Tibial nerve (tissue), 4 donors: Measurements from ENCODE around the gene ALK. TPM values are rescaled to one million over a fixed set of nuclear protein-coding genes. Genes with fewer than 3 reads are reported as not detected.

Source experiments
- DNase-seq, 2 donors: peaks; one replicate each; pipeline ENCODE4 v3.0.0-alpha.2; 2019; ENCODE audit warnings: low spot score in 2 of 2
- H3K27ac ChIP-seq, 4 donors: fragments of 200-600 bp; sonication (generic) in 3 of 4; one replicate each; pipeline ENCODE4 v1.5.1; 2017 to 2019; ENCODE audit warnings: mild to moderate bottlenecking in 1 of 4
- H3K27me3 ChIP-seq, 2 donors: fragments of 200-600 bp; sonication (generic) in 1 of 2; one replicate each; pipeline versions ENCODE4 v1.5.1 to v1.6.0; 2017 to 2019
- H3K36me3 ChIP-seq, 3 donors: fragments of 200-600 bp; sonication (generic); one replicate each; pipeline ENCODE4 v1.5.1; 2018 to 2019
- H3K4me1 ChIP-seq, 4 donors: fragments of 200-600 bp; sonication (generic) in 3 of 4; one replicate each; pipeline ENCODE4 v1.5.1; 2017 to 2019
- H3K4me3 ChIP-seq, 4 donors: fragments of 200-600 bp; sonication (generic) in 3 of 4; one replicate each; pipeline ENCODE4 v1.5.1; 2017 to 2019; ENCODE audit warnings: mild to moderate bottlenecking in 1 of 4, moderate library complexity in 1 of 4
- H3K9me3 ChIP-seq, 4 donors: fragments of 200-600 bp; sonication (generic) in 3 of 4; one replicate each; pipeline ENCODE4 v1.5.1; 2017 to 2019
- CTCF ChIP-seq, 5 experiments: fragments of 200-600 bp in 3 of 5; fragments of 450-650 bp in 2 of 5; sonication (generic) in 3 of 5; IDR thresholded peaks; one replicate each; pipeline ENCODE4 v1.5.1; 2016 to 2019; ENCODE audit warnings: antibody characterized with exemption in 5 of 5, mild to moderate bottlenecking in 3 of 5, moderate library complexity in 2 of 5
- EP300 ChIP-seq, 2 donors: sonication (generic); formaldehyde crosslinking; IDR thresholded peaks; one replicate each; pipeline ENCODE4 v1.6.1; 2017; ENCODE audit warnings: antibody characterized with exemption in 2 of 2, mild to moderate bottlenecking in 1 of 2
- POLR2A ChIP-seq, 2 donors: fragments of 450-650 bp; IDR thresholded peaks; one replicate each; pipeline ENCODE4 v1.6.1; 2017; ENCODE audit warnings: antibody characterized with exemption in 2 of 2, mild to moderate bottlenecking in 2 of 2, moderate library complexity in 2 of 2
- WGBS, 2 donors: methylation state at CpG; one replicate each; pipeline ENCODE4 v1.1.5; 2018; 5-methylcytosine and 5-hydroxymethylcytosine counted together
- total RNA-seq, 4 donors: library from RNA; depleted of rRNA; stranded (reverse); fragments of >200 nt; gene quantifications; one replicate each; pipeline ENCODE4 v1.1.0, GENCODE V29; 2016

Gene ALK
- total RNA-seq, 4 donors from 2014 or later = 0.39 to 4.8 (median 0.66) TPM

- Histone ChIP-seq H3K4me3 (no peak overlapping the region), H3K27me3 (no peaks in the 10 kb centered on the region), H3K27ac (no peak overlapping the region), H3K36me3 (no peaks in the 10 kb centered on the region), H3K9me3 (no peaks in the 10 kb centered on the region), H3K4me1 (no peaks in the 10 kb centered on the region)
- no peak for DNase-seq
- no peak for TF ChIP-seq CTCF (IDR thresholded peaks at IDR 0.05)
- no peak for TF ChIP-seq POLR2A (IDR thresholded peaks at IDR 0.05)
- no peak for TF ChIP-seq EP300 (IDR thresholded peaks at IDR 0.05)
- WGBS, 2 donors = 76 to 83% methylated on average over 2 of the region's 2 CpGs
Observed at GRCh38 chr2:29562896-29563295, 358.5 kb downstream of the ALK start.

- no peak for TF ChIP-seq EP300 (IDR thresholded peaks at IDR 0.05)
- no peak for TF ChIP-seq POLR2A (IDR thresholded peaks at IDR 0.05)
- no peak for TF ChIP-seq CTCF (IDR thresholded peaks at IDR 0.05)
- Histone ChIP-seq H3K27me3 (no peaks in the 10 kb centered on the region), H3K36me3 (no peaks in the 10 kb centered on the region), H3K4me3 (no peak overlapping the region), H3K4me1 (no peaks in the 10 kb centered on the region), H3K9me3 (no peaks in the 10 kb centered on the region), H3K27ac (no peak overlapping the region)
- no peak for DNase-seq
Observed at GRCh38 chr2:29562319-29562718, 359.1 kb downstream of the ALK start.

- TF ChIP-seq EP300 (IDR thresholded peaks at IDR 0.05) = no peak
- no peak for TF ChIP-seq CTCF (IDR thresholded peaks at IDR 0.05)
- TF ChIP-seq POLR2A (IDR thresholded peaks at IDR 0.05) = no peak
- H3K27ac ChIP-seq = no peak overlapping the region
- no peaks in the 10 kb centered on the region for H3K9me3 ChIP-seq
- no peak overlapping the region for H3K4me3 ChIP-seq
- H3K36me3 ChIP-seq = no peaks in the 10 kb centered on the region
- H3K4me1 ChIP-seq = no peaks in the 10 kb centered on the region
- WGBS, 2 donors = 91 to 94% methylated on average over 4 of the region's 4 CpGs
- no peaks in the 10 kb centered on the region for H3K27me3 ChIP-seq
- no peak for DNase-seq
Observed at GRCh38 chr2:29561628-29562027, 359.8 kb downstream of the ALK start.

- no peak overlapping the region for H3K4me3 ChIP-seq
- H3K9me3 ChIP-seq = no peaks in the 10 kb centered on the region
- WGBS, 2 donors = 66 to 69% methylated on average over 6 of the region's 6 CpGs
- no peaks in the 10 kb centered on the region for H3K27me3 ChIP-seq
- no peaks in the 10 kb centered on the region for H3K36me3 ChIP-seq
- TF ChIP-seq CTCF (IDR thresholded peaks at IDR 0.05) (no peak), POLR2A (IDR thresholded peaks at IDR 0.05) (no peak), EP300 (IDR thresholded peaks at IDR 0.05) (no peak)
- no peak overlapping the region for H3K27ac ChIP-seq
- DNase-seq = peak in 1 of 2 donors; percentile 24
- H3K4me1 ChIP-seq = no peaks in the 10 kb centered on the region
Observed at GRCh38 chr2:29561181-29561580, 360.2 kb downstream of the ALK start.

- Histone ChIP-seq H3K4me1 (no peaks in the 10 kb centered on the region), H3K27ac (no peak overlapping the region), H3K36me3 (no peaks in the 10 kb centered on the region), H3K4me3 (no peak overlapping the region), H3K9me3 (no peaks in the 10 kb centered on the region), H3K27me3 (no peaks in the 10 kb centered on the region)
- WGBS, 2 donors = 87 to 89% methylated on average over 5 of the region's 5 CpGs
- no peak for DNase-seq
- no peak for TF ChIP-seq EP300 (IDR thresholded peaks at IDR 0.05)
- no peak for TF ChIP-seq POLR2A (IDR thresholded peaks at IDR 0.05)
- no peak for TF ChIP-seq CTCF (IDR thresholded peaks at IDR 0.05)
Observed at GRCh38 chr2:29560566-29560965, 360.8 kb downstream of the ALK start.
